Measurements from ENCODE around the gene PTGS1. TPM values are rescaled to one million over a fixed set of nuclear protein-coding genes. Genes with fewer than 3 reads are reported as not detected.

Gene PTGS1
- total RNA-seq, 1 donor from 2014 or later, result 0.97 TPM

- Mint-ChIP-seq H3K27me3 (ENCODE audit: low read depth) (peaks cover 14% of the 10 kb centered on the region), H3K27ac (ENCODE audit: unreplicated experiment) (no peak overlapping the region), H3K4me3 (ENCODE audit: unreplicated experiment) (no peak overlapping the region), H3K4me1 (ENCODE audit: low read depth) (no peaks in the 10 kb centered on the region), H3K36me3 (ENCODE audit: low read depth) (peaks cover 5% of the 10 kb centered on the region), H3K9me3 (ENCODE audit: low read depth) (peaks cover 26% of the 10 kb centered on the region)
- no peak for TF ChIP-seq CTCF (IDR thresholded peaks at IDR 0.05)
- DNase-seq (ENCODE audit: low spot score), result no peak
Observed at GRCh38 chr9:122418016-122418415, 47.2 kb downstream of the PTGS1 start.

GRCh38 chr9:122420315-122420714, 49.5 kb downstream of the PTGS1 start:
- Mint-ChIP-seq H3K36me3 (ENCODE audit: low read depth) (peaks cover 5% of the 10 kb centered on the region), H3K4me3 (ENCODE audit: unreplicated experiment) (no peak overlapping the region), H3K27ac (ENCODE audit: unreplicated experiment) (no peak overlapping the region), H3K4me1 (ENCODE audit: low read depth) (no peaks in the 10 kb centered on the region), H3K27me3 (ENCODE audit: low read depth) (peaks cover 21% of the 10 kb centered on the region), H3K9me3 (ENCODE audit: low read depth) (peaks cover 26% of the 10 kb centered on the region)
- no peak for DNase-seq (ENCODE audit: low spot score)
- TF ChIP-seq CTCF (IDR thresholded peaks at IDR 0.05), result no peak

- Mint-ChIP-seq H3K4me1 (ENCODE audit: low read depth) (no peaks in the 10 kb centered on the region), H3K36me3 (ENCODE audit: low read depth) (peaks cover 2% of the 10 kb centered on the region), H3K4me3 (ENCODE audit: unreplicated experiment) (no peak overlapping the region), H3K9me3 (ENCODE audit: low read depth) (peaks cover 19% of the 10 kb centered on the region), H3K27ac (ENCODE audit: unreplicated experiment) (no peak overlapping the region), H3K27me3 (ENCODE audit: low read depth) (peaks cover 26% of the 10 kb centered on the region)
- no peak for TF ChIP-seq CTCF (IDR thresholded peaks at IDR 0.05)
- no peak for DNase-seq (ENCODE audit: low spot score)
Observed at GRCh38 chr9:122425087-122425486, 54.3 kb downstream of the PTGS1 start.

- H3K9me3 Mint-ChIP-seq (ENCODE audit: low read depth), result peaks cover 6% of the 10 kb centered on the region
- H3K4me3 Mint-ChIP-seq (ENCODE audit: unreplicated experiment), result no peak overlapping the region
- no peak for TF ChIP-seq CTCF (IDR thresholded peaks at IDR 0.05)
- peaks cover 30% of the 10 kb centered on the region for H3K27me3 Mint-ChIP-seq (ENCODE audit: low read depth)
- no peak overlapping the region for H3K27ac Mint-ChIP-seq (ENCODE audit: unreplicated experiment)
- no peak for DNase-seq (ENCODE audit: low spot score)
- H3K4me1 Mint-ChIP-seq (ENCODE audit: low read depth), result no peaks in the 10 kb centered on the region
- H3K36me3 Mint-ChIP-seq (ENCODE audit: low read depth), result no peaks in the 10 kb centered on the region
Observed at GRCh38 chr9:122426723-122427122, 55.9 kb downstream of the PTGS1 start.

GRCh38 chr9:122442568-122442967, 71.7 kb downstream of the PTGS1 start:
- peaks cover 11% of the 10 kb centered on the region for H3K9me3 Mint-ChIP-seq (ENCODE audit: low read depth)
- H3K27me3 Mint-ChIP-seq (ENCODE audit: low read depth), result peaks cover 19% of the 10 kb centered on the region
- no peak overlapping the region for H3K27ac Mint-ChIP-seq (ENCODE audit: unreplicated experiment)
- DNase-seq (ENCODE audit: low spot score), result no peak
- peaks cover 28% of the 10 kb centered on the region for H3K4me1 Mint-ChIP-seq (ENCODE audit: low read depth)
- no peak overlapping the region for H3K4me3 Mint-ChIP-seq (ENCODE audit: unreplicated experiment)
- TF ChIP-seq CTCF (IDR thresholded peaks at IDR 0.05), result no peak
- no peaks in the 10 kb centered on the region for H3K36me3 Mint-ChIP-seq (ENCODE audit: low read depth)

All from chondrocyte (in vitro differentiated cells).